Bronchial epithelial cell (primary cell): ENCODE data around the gene CARNS1. TPM values are rescaled to one million over a fixed set of nuclear protein-coding genes. Genes with fewer than 3 reads are reported as not detected.
"Not testable (repeated sequence)": the region's sequence is repeated elsewhere in the genome, so short reads cannot be mapped to it uniquely, and the experiment has no call there.

Experiments used
- DNase-seq: peaks from one replicate; pipeline ENCODE4 v3.0.0-alpha.2; 2010; ENCODE audit warnings: low read depth
- FAIRE-seq: peaks from 2 replicates; lab custom pipeline; 2011; peaks lifted over from hg19 to GRCh38; lab: Jason Lieb, UNC
- H3K27me3 ChIP-seq: 2 replicates; pipeline ENCODE4 v1.5.1; 2011; ENCODE audit warnings: low read length; ENCODE audit not compliant: control insufficient read depth, insufficient read depth
- H3K36me3 ChIP-seq: 2 replicates; pipeline ENCODE4 v1.5.1; 2011; ENCODE audit warnings: low read length; ENCODE audit not compliant: control insufficient read depth, insufficient read depth
- H3K4me3 ChIP-seq: 2 replicates; pipeline ENCODE4 v1.5.1; 2011; ENCODE audit warnings: mild to moderate bottlenecking, low read depth, low read length, control low read depth
- total RNA-seq: library from RNA; depleted of rRNA; stranded (reverse); fragments of >200 nt; gene quantifications from 2 replicates; pipeline ENCODE4 v1.2.1, GENCODE V29; 2014
- TF ChIP-seq, protein P1 (sequence below): IDR thresholded peaks from 2 replicates; pipeline ENCODE4 v1.5.1; 2011; ENCODE audit warnings: mild to moderate bottlenecking, moderate library complexity, low read length, control low read depth, inconsistent platforms; ENCODE audit not compliant: insufficient read depth, severe bottlenecking

CARNS1 gene
- total RNA-seq, 1 donor from 2014 or later, result under 0.01 TPM

DNA sequence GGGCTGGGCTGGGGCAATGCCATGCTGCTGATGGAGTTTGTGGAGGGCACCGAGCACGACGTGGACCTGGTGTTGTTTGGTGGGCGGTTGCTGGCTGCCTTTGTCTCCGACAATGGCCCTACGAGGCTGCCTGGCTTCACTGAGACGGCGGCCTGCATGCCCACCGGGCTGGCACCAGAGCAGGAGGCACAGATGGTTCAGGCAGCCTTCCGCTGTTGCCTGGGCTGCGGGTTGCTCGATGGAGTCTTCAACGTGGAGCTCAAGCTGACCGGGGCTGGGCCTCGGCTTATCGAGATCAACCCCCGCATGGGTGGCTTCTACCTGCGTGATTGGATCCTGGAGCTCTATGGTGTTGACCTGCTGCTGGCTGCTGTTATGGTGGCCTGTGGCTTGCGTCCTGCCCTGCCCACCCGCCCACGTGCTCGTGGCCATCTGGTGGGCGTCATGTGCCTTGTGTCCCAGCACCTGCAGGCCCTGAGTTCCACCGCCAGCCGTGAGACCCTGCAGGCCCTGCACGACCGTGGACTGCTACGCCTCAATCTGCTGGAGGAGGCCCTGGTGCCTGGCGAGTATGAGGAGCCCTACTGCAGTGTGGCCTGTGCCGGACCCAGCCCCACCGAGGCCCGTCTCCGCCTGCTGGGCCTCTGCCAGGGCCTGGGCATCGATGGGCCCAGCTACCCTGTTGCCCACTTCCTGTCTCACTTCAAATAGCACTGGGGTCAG, 8.6 kb downstream of the CARNS1 start:
- TF ChIP-seq, protein P1, sequence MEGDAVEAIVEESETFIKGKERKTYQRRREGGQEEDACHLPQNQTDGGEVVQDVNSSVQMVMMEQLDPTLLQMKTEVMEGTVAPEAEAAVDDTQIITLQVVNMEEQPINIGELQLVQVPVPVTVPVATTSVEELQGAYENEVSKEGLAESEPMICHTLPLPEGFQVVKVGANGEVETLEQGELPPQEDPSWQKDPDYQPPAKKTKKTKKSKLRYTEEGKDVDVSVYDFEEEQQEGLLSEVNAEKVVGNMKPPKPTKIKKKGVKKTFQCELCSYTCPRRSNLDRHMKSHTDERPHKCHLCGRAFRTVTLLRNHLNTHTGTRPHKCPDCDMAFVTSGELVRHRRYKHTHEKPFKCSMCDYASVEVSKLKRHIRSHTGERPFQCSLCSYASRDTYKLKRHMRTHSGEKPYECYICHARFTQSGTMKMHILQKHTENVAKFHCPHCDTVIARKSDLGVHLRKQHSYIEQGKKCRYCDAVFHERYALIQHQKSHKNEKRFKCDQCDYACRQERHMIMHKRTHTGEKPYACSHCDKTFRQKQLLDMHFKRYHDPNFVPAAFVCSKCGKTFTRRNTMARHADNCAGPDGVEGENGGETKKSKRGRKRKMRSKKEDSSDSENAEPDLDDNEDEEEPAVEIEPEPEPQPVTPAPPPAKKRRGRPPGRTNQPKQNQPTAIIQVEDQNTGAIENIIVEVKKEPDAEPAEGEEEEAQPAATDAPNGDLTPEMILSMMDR, result no peak
- no peak for FAIRE-seq
- Histone ChIP-seq H3K4me3 (no peak overlapping the region), H3K27me3 (no peaks in the 10 kb centered on the region), H3K36me3 (no peaks in the 10 kb centered on the region)
- no peak for DNase-seq

DNA sequence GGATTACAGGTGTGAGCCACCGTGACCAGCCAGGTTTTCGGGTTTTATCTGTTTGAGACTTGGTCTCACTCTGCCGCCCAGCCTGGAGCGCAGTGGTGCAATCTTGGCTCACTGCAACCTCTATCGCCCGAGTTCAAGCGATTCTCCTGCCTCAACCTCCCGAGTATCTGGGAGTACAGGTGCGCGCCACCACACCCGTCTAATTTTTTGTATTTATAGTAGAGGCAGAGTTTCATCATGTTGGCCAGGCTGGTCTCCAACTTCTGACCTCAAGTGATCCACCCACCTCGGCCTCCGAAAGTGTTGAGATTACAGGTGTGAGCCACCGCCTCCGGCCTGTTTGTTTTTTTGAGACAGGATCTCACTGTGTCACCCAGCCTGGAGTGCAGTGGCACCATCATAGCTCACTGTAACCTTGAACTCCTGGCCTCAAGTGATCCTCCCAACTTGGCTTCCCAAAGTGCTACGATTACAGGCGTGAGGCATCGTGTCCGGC, 11.9 kb downstream of the CARNS1 start:
- FAIRE-seq, H3K27me3 ChIP-seq, DNase-seq: not testable (repeated sequence)
- peaks cover 12% of the 10 kb centered on the region for H3K36me3 ChIP-seq
- H3K4me3 ChIP-seq, result peak overlapping the region; percentile 76

DNA sequence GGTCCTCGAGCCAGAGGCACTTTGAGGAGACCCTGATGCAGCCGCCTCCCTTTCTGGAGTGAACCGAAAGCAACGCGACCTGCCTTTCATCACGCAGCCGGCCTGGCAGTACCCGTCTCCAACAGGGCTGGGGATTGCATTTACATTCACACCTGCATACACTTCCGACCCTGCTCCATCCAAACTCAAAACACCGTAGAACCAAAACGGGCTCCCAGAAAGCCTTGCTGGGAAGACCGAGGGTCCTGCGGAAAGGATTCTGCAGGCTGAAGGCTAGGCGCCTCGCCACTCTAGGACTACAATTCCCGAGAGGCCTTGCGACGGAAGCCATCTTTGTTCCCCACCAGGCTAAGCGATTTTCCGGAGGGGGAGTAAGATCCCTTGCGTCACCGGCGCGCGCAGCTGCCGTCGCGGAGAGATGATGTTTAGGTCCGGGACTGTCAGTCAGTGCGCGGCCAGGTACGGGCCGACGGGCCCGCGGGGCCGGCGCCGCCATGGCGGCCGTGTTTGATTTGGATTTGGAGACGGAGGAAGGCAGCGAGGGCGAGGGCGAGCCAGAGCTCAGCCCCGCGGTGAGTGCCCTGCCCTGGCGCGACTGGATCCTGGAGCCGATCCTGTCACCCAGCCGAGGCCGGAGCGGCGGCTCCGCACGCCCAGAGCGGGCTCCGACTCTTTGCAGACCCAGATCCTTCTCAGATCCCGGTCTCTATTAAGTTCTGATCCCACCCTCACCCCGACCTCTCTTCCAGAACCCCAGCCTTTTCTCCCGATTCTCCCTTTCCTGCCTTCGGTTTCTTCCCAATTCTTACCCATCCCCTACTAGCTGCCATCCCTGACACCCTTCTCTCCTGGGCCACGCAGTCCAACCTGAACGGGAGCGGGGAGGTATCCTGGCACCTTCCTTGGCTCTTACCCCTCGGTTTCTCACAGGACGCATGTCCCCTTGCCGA, 12.8 kb downstream of the CARNS1 start, which contains the start of gene RPS6KB2:
TSS of gene RPS6KB2 (plus strand) at position 443 of the 950 bp plus-strand sequence. CDS start at position 495, 52 bp downstream.
- TF ChIP-seq, protein P1, result no peak
- no peaks in the 10 kb centered on the region for H3K27me3 ChIP-seq
- H3K4me3 ChIP-seq, result peak within 1 kb of the TSS; percentile 76
- FAIRE-seq (no peak), DNase-seq (peak; percentile 93)
- H3K36me3 ChIP-seq, result peaks cover 20% of the 10 kb centered on the region

DNA sequence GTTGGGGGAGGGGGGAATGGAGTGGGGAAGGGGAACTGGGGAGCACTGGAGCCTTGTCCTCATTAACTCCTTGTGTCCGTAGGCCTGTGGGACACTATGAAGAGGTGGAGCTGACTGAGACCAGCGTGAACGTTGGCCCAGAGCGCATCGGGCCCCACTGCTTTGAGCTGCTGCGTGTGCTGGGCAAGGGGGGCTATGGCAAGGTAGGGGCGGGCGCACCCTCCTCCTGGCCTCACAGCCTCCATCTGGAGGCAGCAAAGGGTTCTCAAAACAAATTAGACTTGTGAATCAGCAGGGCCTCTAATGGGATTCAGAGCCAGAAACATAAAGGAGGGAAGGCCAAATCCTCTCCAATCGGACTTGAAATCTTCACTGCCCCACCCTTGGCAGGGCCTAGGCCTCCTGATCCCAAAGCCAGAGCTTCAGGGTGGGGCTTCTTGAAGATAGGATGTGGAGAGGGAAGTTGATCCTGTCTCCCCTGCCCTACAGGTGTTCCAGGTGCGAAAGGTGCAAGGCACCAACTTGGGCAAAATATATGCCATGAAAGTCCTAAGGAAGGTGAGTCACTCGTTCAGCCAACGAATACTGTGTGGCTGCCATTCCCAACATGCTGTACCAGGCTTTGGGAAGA, 13.7 kb downstream of the CARNS1 start:
- DNase-seq, result peak; percentile 35
- Histone ChIP-seq H3K4me3 (peak overlapping the region; percentile 76), H3K27me3 (no peaks in the 10 kb centered on the region), H3K36me3 (peaks cover 27% of the 10 kb centered on the region)
- no peak for FAIRE-seq
- TF ChIP-seq, protein P1, result no peak

DNA sequence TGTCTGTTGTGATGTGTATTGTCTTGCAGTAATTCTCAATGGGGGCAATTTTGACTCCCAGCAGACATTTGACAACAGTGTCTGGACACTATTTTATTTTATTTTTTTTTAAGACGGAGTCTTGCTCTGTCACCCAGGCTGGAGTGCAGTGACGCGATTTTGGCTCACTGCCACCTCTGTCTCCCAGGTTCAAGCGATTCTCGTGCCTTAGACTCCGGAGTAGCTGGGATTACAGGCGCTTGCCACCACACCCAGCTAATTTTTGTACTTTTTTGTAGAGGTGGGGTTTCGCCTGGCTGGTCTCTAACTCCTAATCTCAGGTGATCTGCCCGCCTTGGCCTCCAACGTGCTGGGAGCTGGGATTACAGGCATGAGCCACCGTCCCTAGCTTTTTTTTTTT, 14.2 kb downstream of the CARNS1 start:
- TF ChIP-seq, protein P1, result no peak
- H3K4me3 ChIP-seq, result no peak overlapping the region
- no peaks in the 10 kb centered on the region for H3K27me3 ChIP-seq
- H3K36me3 ChIP-seq, result peaks cover 30% of the 10 kb centered on the region
- DNase-seq (no peak), FAIRE-seq (no peak)
